Measurements from ENCODE around the gene HES5.

Gene HES5

GRCh38 chr1:2526824-2527555 lies 3.1 kb downstream of the HES5 start:
- DNase-seq (ENCODE audit: extremely low spot score) = no peak
- TF ChIP-seq BHLHE40 (IDR thresholded peaks at IDR 0.05; ENCODE audit: borderline replicate concordance) (no peak), LEF1 (IDR thresholded peaks at IDR 0.05; ENCODE audit: borderline replicate concordance) (no peak), PKNOX1 (IDR thresholded peaks at IDR 0.05) (no peak), NFRKB (IDR thresholded peaks at IDR 0.05) (no peak), ZNF384 (IDR thresholded peaks at IDR 0.05) (no peak), L3MBTL2 (conservative IDR thresholded peaks at IDR 0.05) (no peak), FOXM1 (IDR thresholded peaks at IDR 0.05; ENCODE audit: borderline replicate concordance) (no peak)
- POLR2A ChIA-PET = interaction anchor here (0.5 to 8.5 kb wide), 12 partner anchors 10 to 114 kb away, joined by 3 to 74 read pairs (median 4); partner anchors contain the start of gene PEX10
- CTCF ChIA-PET = no interaction called here

GRCh38 chr1:2525920-2526823 lies 3.9 kb downstream of the HES5 start, which contains the start of gene PANK4:
TSS of gene PANK4 (minus strand) at chr1:2526596. CDS start at chr1:2526587, 9 bp downstream.
- POLR2A ChIA-PET = interaction anchor here (0.5 to 8.5 kb wide), 15 partner anchors 9 to 113 kb away, joined by 3 to 74 read pairs (median 4); partner anchors contain the start of gene PEX10
- CTCF ChIA-PET = no interaction called here
- peak; percentile 91 for DNase-seq (ENCODE audit: extremely low spot score)
- TF ChIP-seq CTBP1 (IDR thresholded peaks at IDR 0.05; ENCODE audit: borderline replicate concordance) (no peak), L3MBTL2 (conservative IDR thresholded peaks at IDR 0.05) (peak; percentile 54)

GRCh38 chr1:2525572-2525919 lies 4.5 kb downstream of the HES5 start:
- DNase-seq (ENCODE audit: extremely low spot score) = no peak
- CTCF ChIA-PET = no interaction called here
- POLR2A ChIA-PET = interaction anchor here (1.0 to 8.5 kb wide), 9 partner anchors 8 to 79 kb away, joined by 3 to 74 read pairs (median 5); no protein-coding TSS in a partner anchor
- no peak for TF ChIP-seq FOXM1 (IDR thresholded peaks at IDR 0.05; ENCODE audit: borderline replicate concordance)
- no peak for TF ChIP-seq FOXK2 (IDR thresholded peaks at IDR 0.05)
- no peak for TF ChIP-seq L3MBTL2 (conservative IDR thresholded peaks at IDR 0.05)
- no peak for TF ChIP-seq ARNT (IDR thresholded peaks at IDR 0.05)
- no peak for TF ChIP-seq NFRKB (IDR thresholded peaks at IDR 0.05)
- TF ChIP-seq SP1 (IDR thresholded peaks at IDR 0.05) = no peak
- no peak for TF ChIP-seq LEF1 (IDR thresholded peaks at IDR 0.05; ENCODE audit: borderline replicate concordance)
- no peak for TF ChIP-seq TARDBP (IDR thresholded peaks at IDR 0.05)
- TF ChIP-seq SUZ12 (IDR thresholded peaks at IDR 0.05) = no peak
- no peak for TF ChIP-seq HDGF (IDR thresholded peaks at IDR 0.05; ENCODE audit: borderline replicate concordance)
- TF ChIP-seq CTBP1 (IDR thresholded peaks at IDR 0.05; ENCODE audit: borderline replicate concordance) = no peak

- TF ChIP-seq CTBP1 (IDR thresholded peaks at IDR 0.05; ENCODE audit: borderline replicate concordance) (no peak), ARNT (IDR thresholded peaks at IDR 0.05) (no peak), FOXM1 (IDR thresholded peaks at IDR 0.05; ENCODE audit: borderline replicate concordance) (no peak), NFRKB (IDR thresholded peaks at IDR 0.05) (no peak), PKNOX1 (IDR thresholded peaks at IDR 0.05) (no peak), SUZ12 (IDR thresholded peaks at IDR 0.05) (no peak), BHLHE40 (IDR thresholded peaks at IDR 0.05; ENCODE audit: borderline replicate concordance) (no peak), ELF4 (IDR thresholded peaks at IDR 0.05) (no peak), L3MBTL2 (conservative IDR thresholded peaks at IDR 0.05) (no peak), HDGF (IDR thresholded peaks at IDR 0.05; ENCODE audit: borderline replicate concordance) (no peak), FOXA1 (IDR thresholded peaks at IDR 0.05) (no peak)
- no peak for DNase-seq (ENCODE audit: extremely low spot score)
- POLR2A ChIA-PET = interaction anchor here (8.5 kb wide), 1 partner anchor 22 kb away, joined by 74 read pairs; no protein-coding TSS in a partner anchor
- CTCF ChIA-PET = no interaction called here
Observed at GRCh38 chr1:2523891-2524609, 6.0 kb downstream of the HES5 start.

- ChIA-PET CTCF (no interaction called here), POLR2A (interaction anchor here (8.5 kb wide), 1 partner anchor 22 kb away, joined by 74 read pairs; no protein-coding TSS in a partner anchor)
- DNase-seq (ENCODE audit: extremely low spot score) = no peak
- no peak for TF ChIP-seq ELF4 (IDR thresholded peaks at IDR 0.05)
- TF ChIP-seq PKNOX1 (IDR thresholded peaks at IDR 0.05) = no peak
- TF ChIP-seq BHLHE40 (IDR thresholded peaks at IDR 0.05; ENCODE audit: borderline replicate concordance) = no peak
- TF ChIP-seq TARDBP (IDR thresholded peaks at IDR 0.05) = no peak
- no peak for TF ChIP-seq SUZ12 (IDR thresholded peaks at IDR 0.05)
- no peak for TF ChIP-seq ZNF384 (IDR thresholded peaks at IDR 0.05)
- TF ChIP-seq L3MBTL2 (conservative IDR thresholded peaks at IDR 0.05) = no peak
- no peak for TF ChIP-seq FOXA1 (IDR thresholded peaks at IDR 0.05)
Observed at GRCh38 chr1:2523191-2523890, 6.7 kb downstream of the HES5 start.
